HepG2 (cell line): ENCODE measurements around the gene RAD51C. TPM values are rescaled to one million over a fixed set of nuclear protein-coding genes. Genes with fewer than 3 reads are reported as not detected.

Experiments used
- BATF2 ChIP-seq: sonication (generic); formaldehyde crosslinking; IDR thresholded peaks from 2 replicates; pipeline ENCODE4 v1.8.0; 2022; ENCODE audit warnings: mild to moderate bottlenecking, missing genetic modification reagents, moderate library complexity
- CREB3 ChIP-seq: sonication (generic); formaldehyde crosslinking; IDR thresholded peaks from 2 replicates; pipeline ENCODE4 v1.5.0; 2020; ENCODE audit warnings: missing genetic modification reagents
- PAXIP1 ChIP-seq: sonication (generic); formaldehyde crosslinking; conservative IDR thresholded peaks from 2 replicates; pipeline ENCODE4 v1.4.0; 2020; ENCODE audit warnings: mild to moderate bottlenecking, missing genetic modification reagents, moderate library complexity
- RNF219 ChIP-seq: sonication (generic); formaldehyde crosslinking; IDR thresholded peaks from 2 replicates; pipeline ENCODE4 v1.5.0; 2020; ENCODE audit warnings: mild to moderate bottlenecking, missing genetic modification reagents
- TFAP4 ChIP-seq: sonication (generic); IDR thresholded peaks from 2 replicates; pipeline ENCODE4 v1.6.1; 2016; ENCODE audit warnings: low read depth, borderline replicate concordance
- TRIM22 ChIP-seq: fragments of 450-650 bp; IDR thresholded peaks from 2 replicates; pipeline ENCODE4 v1.6.1; 2017
- ZBTB7A ChIP-seq: sonication (generic); formaldehyde crosslinking; IDR thresholded peaks from 2 replicates; pipeline ENCODE4 v1.8.0; 2022; ENCODE audit warnings: mild to moderate bottlenecking, missing genetic modification reagents
- ZBTB8A ChIP-seq: sonication (generic); formaldehyde crosslinking; IDR thresholded peaks from 2 replicates; pipeline ENCODE4 v1.4.0; 2020; ENCODE audit warnings: mild to moderate bottlenecking, low read depth, missing genetic modification reagents, borderline replicate concordance
- ZGPAT ChIP-seq: IDR thresholded peaks from 2 replicates; pipeline ENCODE4 v1.6.1; 2016; ENCODE audit warnings: mild to moderate bottlenecking
- ZNF20 ChIP-seq: sonication (generic); formaldehyde crosslinking; IDR thresholded peaks from 2 replicates; pipeline ENCODE4 v1.4.0; 2020; ENCODE audit warnings: mild to moderate bottlenecking, moderate library complexity, missing genetic modification reagents
- ZNF33B ChIP-seq: sonication (generic); formaldehyde crosslinking; IDR thresholded peaks from 2 replicates; pipeline ENCODE4 v1.5.1; 2020; ENCODE audit warnings: mild to moderate bottlenecking, missing genetic modification reagents
- ZNF446 ChIP-seq: sonication (generic); formaldehyde crosslinking; IDR thresholded peaks from 2 replicates; pipeline ENCODE4 v1.5.0; 2020; ENCODE audit warnings: mild to moderate bottlenecking, missing genetic modification reagents
- ZNF484 ChIP-seq: sonication (generic); formaldehyde crosslinking; IDR thresholded peaks from 2 replicates; pipeline ENCODE4 v1.5.1; 2020; ENCODE audit warnings: mild to moderate bottlenecking, low read depth, missing genetic modification reagents, borderline replicate concordance
- ZNF546 ChIP-seq: sonication (generic); formaldehyde crosslinking; conservative IDR thresholded peaks from 2 replicates; pipeline ENCODE4 v1.8.1; 2023; ENCODE audit warnings: mild to moderate bottlenecking, missing genetic modification reagents
- ZNF552 ChIP-seq: sonication (generic); formaldehyde crosslinking; IDR thresholded peaks from 2 replicates; pipeline ENCODE4 v1.9.0; 2022; ENCODE audit warnings: missing genetic modification reagents, mild to moderate bottlenecking, borderline replicate concordance
- ZNF564 ChIP-seq: sonication (generic); formaldehyde crosslinking; IDR thresholded peaks from 2 replicates; pipeline ENCODE4 v1.8.1; 2023; ENCODE audit warnings: mild to moderate bottlenecking, missing genetic modification reagents
- polyA plus RNA-seq, 8 experiments: library from polyadenylated mRNA; depleted of rRNA in 3 of 8; stranded (reverse) in 7 of 8; unstranded in 1 of 8; fragments of >200 nt; fragmentation: Illumina TruSeq in 4 of 8; extraction: Trizol in 4 of 8; gene quantifications; 2 replicates each; pipeline versions ENCODE4 v1.2.1 to v1.2.3, GENCODE V29; 2011 to 2016; ENCODE audit warnings: low read depth in 4 of 8, missing spikeins in 1 of 8, mixed read lengths in 1 of 8; ENCODE audit not compliant: insufficient read depth in 1 of 8
- total RNA-seq, 5 experiments: library from RNA; depleted of rRNA; stranded (reverse); fragments of >200 nt; fragmentation: Illumina TruSeq; extraction: Trizol; gene quantifications; 2 replicates each; pipeline ENCODE4 v1.2.3, GENCODE V29; 2016; ENCODE audit warnings: low read depth in 1 of 5

RAD51C gene
- total and polyA plus RNA-seq, 2 of the 13 experiments (the other 11 are each of a cell fraction or from before 2014, with no cell fraction given), result 38.5 to 106 TPM

GRCh38 chr17:58692239-58693055 is at the start of gene RAD51C (continued):
- TF ChIP-seq ZNF564 (CRISPR knock-in tag) (peak; percentile 96), ZNF33B (0 out of 2 replicates have a peak, but pooled peaks have one; percentile 82), RNF219 (CRISPR knock-in tag) (no peak), ZNF552 (no peak), TFAP4 (peak; percentile 61; the same call in 1 of the 2 replicates), ZNF446 (CRISPR knock-in tag) (peak; percentile 63; the same call in 1 of the 2 replicates), ZBTB7A (CRISPR knock-in tag) (peak; percentile 57; the same call in 1 of the 2 replicates), ZNF484 (CRISPR knock-in tag) (0 out of 2 replicates have a peak, but pooled peaks have one; percentile 55), CREB3 (CRISPR knock-in tag) (peak; percentile 98), BATF2 (peak; percentile 73; the same call in 1 of the 2 replicates), ZNF546 (CRISPR knock-in tag) (peak; percentile 99), ZGPAT (peak; percentile 98), ZBTB8A (CRISPR knock-in tag) (peak; percentile 59; the same call in 1 of the 2 replicates), TRIM22 (no peak), PAXIP1 (CRISPR knock-in tag) (peak; percentile 41), ZNF20 (CRISPR knock-in tag) (peak; percentile 55; the same call in 1 of the 2 replicates)
